DOHH2 (cell line): ENCODE data around the gene EOGT.

Experiments used
- CTCF ChIP-seq: fragments of 200-600 bp; sonication (generic); IDR thresholded peaks from one replicate; pipeline ENCODE4 v1.5.1; 2014; ENCODE audit warnings: antibody characterized with exemption, mild to moderate bottlenecking, low read depth, low read length; ENCODE audit not compliant: poor library complexity, severe bottlenecking
- EZH2phosphoT487 ChIP-seq: fragments of 200-600 bp; sonication (generic); IDR thresholded peaks from 2 replicates; pipeline ENCODE4 v1.6.1; 2017; ENCODE audit warnings: borderline replicate concordance, mild to moderate bottlenecking, antibody characterized with exemption, low read length, moderate library complexity, mixed read lengths

GRCh38 chr3:68974711-68975110 is 38.8 kb downstream of the EOGT start:
- TF ChIP-seq CTCF: no peak
- no peak for TF ChIP-seq EZH2phosphoT487
